ENCODE measurements around the gene ZNF384. TPM values are rescaled to one million over a fixed set of nuclear protein-coding genes. Genes with fewer than 3 reads are reported as not detected.

Gene ZNF384
- total RNA-seq, 1 donor from 2014 or later, result 79.6 TPM

GRCh38 chr12:6620137-6620884 is 68.9 kb downstream of the ZNF384 start:
- intact Hi-C loops (cut with micrococcal nuclease), result no loop called here
- Mint-ChIP-seq H3K9me3 (no peaks in the 10 kb centered on the region), H3K27me3 (ENCODE audit: insufficient read depth) (no peaks in the 10 kb centered on the region), H3K4me3 (peak overlapping the region; percentile 51), H3K4me1 (ENCODE audit: low read depth) (peaks cover 9% of the 10 kb centered on the region), H3K36me3 (ENCODE audit: low read depth) (no peaks in the 10 kb centered on the region), H3K27ac (no peak overlapping the region)
- peak; percentile 42 for DNase-seq (ENCODE audit: low spot score)

GRCh38 chr12:6618483-6619225 is 70.5 kb downstream of the ZNF384 start:
- H3K4me3 Mint-ChIP-seq, result no peak overlapping the region
- no peaks in the 10 kb centered on the region for H3K27me3 Mint-ChIP-seq (ENCODE audit: insufficient read depth)
- H3K4me1 Mint-ChIP-seq (ENCODE audit: low read depth), result peaks cover 17% of the 10 kb centered on the region
- no peak overlapping the region for H3K27ac Mint-ChIP-seq
- intact Hi-C loops (cut with micrococcal nuclease), result no loop called here
- H3K36me3 Mint-ChIP-seq (ENCODE audit: low read depth), result no peaks in the 10 kb centered on the region
- DNase-seq (ENCODE audit: low spot score), result no peak
- no peaks in the 10 kb centered on the region for H3K9me3 Mint-ChIP-seq

Other genes with a start within 250 kb of the ZNF384 start
- gene CD27, start 244.4 kb downstream of the ZNF384 start, total RNA-seq, result 82.1 and 82.3 TPM in 2 replicates
- gene TAPBPL, start 237.3 kb downstream of the ZNF384 start, total RNA-seq, result 34.1 and 34.3 TPM in 2 replicates
- 49.7 and 52.8 TPM in 2 replicates for gene VAMP1, start 218.7 kb downstream of the ZNF384 start, total RNA-seq
- gene MRPL51, start 196.1 kb downstream of the ZNF384 start, total RNA-seq, result 250 and 258 TPM in 2 replicates
- gene NCAPD2, start 195.3 kb downstream of the ZNF384 start, total RNA-seq, result 91.6 and 93.4 TPM in 2 replicates
- gene GAPDH, start 154.9 kb downstream of the ZNF384 start, total RNA-seq, result 4,315 and 4,318 TPM in 2 replicates
- 19.5 and 19.9 TPM in 2 replicates for gene IFFO1, start 133.3 kb downstream of the ZNF384 start, total RNA-seq
- gene NOP2, start 121.1 kb downstream of the ZNF384 start, total RNA-seq, result 194 and 196 TPM in 2 replicates
- gene CHD4, start 82.0 kb downstream of the ZNF384 start, total RNA-seq, result 348 and 368 TPM in 2 replicates
- gene LPAR5, start 53.4 kb downstream of the ZNF384 start, total RNA-seq, result 2.8 and 3.1 TPM in 2 replicates
- 0.83 and 1.0 TPM in 2 replicates for gene ACRBP, start 41.9 kb downstream of the ZNF384 start, total RNA-seq
- gene ING4, start 26.3 kb downstream of the ZNF384 start, total RNA-seq, result 14.6 and 15.0 TPM in 2 replicates
- gene PIANP, start 11.4 kb upstream of the ZNF384 start, total RNA-seq, result 0.07 and 0.08 TPM in 2 replicates
- 34.6 and 36.2 TPM in 2 replicates for gene COPS7A, start 34.7 kb upstream of the ZNF384 start, total RNA-seq
- 159 and 161 TPM in 2 replicates for gene MLF2, start 63.8 kb upstream of the ZNF384 start, total RNA-seq
- 247 and 262 TPM in 2 replicates for gene PTMS, start 77.0 kb upstream of the ZNF384 start, total RNA-seq
- 268 and 275 TPM in 2 replicates for gene LAG3, start 83.1 kb upstream of the ZNF384 start, total RNA-seq
- 311 TPM in 2 replicates for gene CD4, start 100.2 kb upstream of the ZNF384 start, total RNA-seq
- gene GPR162, start 132.4 kb upstream of the ZNF384 start, total RNA-seq, result 0.29 and 0.32 TPM in 2 replicates
- 3.5 and 4.0 TPM in 2 replicates for gene P3H3, start 139.0 kb upstream of the ZNF384 start, total RNA-seq
- 1.6 and 1.7 TPM in 2 replicates for gene GNB3, start 151.6 kb upstream of the ZNF384 start, total RNA-seq
- 27.2 and 32.5 TPM in 2 replicates for gene CDCA3, start 161.9 kb upstream of the ZNF384 start, total RNA-seq
- gene USP5, start 162.8 kb upstream of the ZNF384 start, total RNA-seq, result 116 and 127 TPM in 2 replicates
- 1,427 and 1,438 TPM in 2 replicates for gene TPI1, start 178.2 kb upstream of the ZNF384 start, total RNA-seq
- 3.4 and 4.7 TPM in 2 replicates for gene SPSB2, start 183.9 kb upstream of the ZNF384 start, total RNA-seq
- 5.3 and 5.6 TPM in 2 replicates for gene LRRC23, start 215.4 kb upstream of the ZNF384 start, total RNA-seq
- 147 and 156 TPM in 2 replicates for gene ENO2, start 225.2 kb upstream of the ZNF384 start, total RNA-seq
- 70.8 and 71.2 TPM in 2 replicates for gene ATN1, start 238.6 kb upstream of the ZNF384 start, total RNA-seq